Measurements from ENCODE around the gene SLMAP. TPM values are rescaled to one million over a fixed set of nuclear protein-coding genes. Genes with fewer than 3 reads are reported as not detected.
"Not testable (repeated sequence)": the region's sequence is repeated elsewhere in the genome, so short reads cannot be mapped to it uniquely, and the experiment has no call there.

Gene SLMAP
- total RNA-seq, 1 experiment from 2014 or later: 49.2 TPM

DNA sequence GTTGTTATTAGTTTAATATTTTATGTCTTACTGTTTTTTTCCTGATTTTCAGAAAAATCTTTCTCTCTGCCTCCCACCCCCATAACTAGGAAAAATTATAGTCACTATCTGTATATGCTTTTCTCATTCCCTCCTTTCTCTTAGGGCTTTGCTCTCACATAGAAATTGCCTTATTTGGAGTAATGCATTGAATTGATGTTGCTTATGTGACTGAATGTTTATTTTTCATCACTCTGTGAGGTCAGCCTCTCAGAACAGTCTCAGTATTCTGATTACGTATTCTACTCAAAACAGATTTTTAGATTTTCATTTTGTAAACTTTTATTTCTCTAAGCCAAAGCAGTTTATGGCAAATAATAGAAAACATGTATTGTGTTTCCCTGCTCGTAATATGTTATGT is 121.0 kb downstream of the SLMAP start:
- H3K36me3 ChIP-seq (ENCODE audit: control insufficient read depth, insufficient read depth, low read length): no peaks in the 10 kb centered on the region
- no peaks in the 10 kb centered on the region for H3K27me3 ChIP-seq (ENCODE audit: control insufficient read depth, insufficient read depth, low read length)
- in situ Hi-C loops (cut with HindIII; ENCODE audit: low pct_unique_long_range_greater_than_20kb, low sequenced_read_pairs): no loop called here
- BruUV-seq (replicated peaks): no TSS peak
- ChIA-PET CTCF (no interaction called here), POLR2A (no interaction called here)
- H3K4me3 ChIP-seq (ENCODE audit: low read depth in 2 of 2, low read length in 2 of 2): no peak overlapping the region
- H3K27ac ChIP-seq (ENCODE audit: low read length): no peak overlapping the region
- DNase-seq (ENCODE audit: low read depth, low spot score): no peak
- no peaks in the 10 kb centered on the region for H3K9me3 ChIP-seq (ENCODE audit: control insufficient read depth, insufficient read depth, low read depth, low read length)
- intact Hi-C loops (cut with micrococcal nuclease; ENCODE audit: unreplicated experiment): no loop called here
- no peak for ATAC-seq
- no peaks in the 10 kb centered on the region for H3K4me1 ChIP-seq (ENCODE audit: control insufficient read depth, insufficient read depth, low read length)
- TF ChIP-seq, protein P1, sequence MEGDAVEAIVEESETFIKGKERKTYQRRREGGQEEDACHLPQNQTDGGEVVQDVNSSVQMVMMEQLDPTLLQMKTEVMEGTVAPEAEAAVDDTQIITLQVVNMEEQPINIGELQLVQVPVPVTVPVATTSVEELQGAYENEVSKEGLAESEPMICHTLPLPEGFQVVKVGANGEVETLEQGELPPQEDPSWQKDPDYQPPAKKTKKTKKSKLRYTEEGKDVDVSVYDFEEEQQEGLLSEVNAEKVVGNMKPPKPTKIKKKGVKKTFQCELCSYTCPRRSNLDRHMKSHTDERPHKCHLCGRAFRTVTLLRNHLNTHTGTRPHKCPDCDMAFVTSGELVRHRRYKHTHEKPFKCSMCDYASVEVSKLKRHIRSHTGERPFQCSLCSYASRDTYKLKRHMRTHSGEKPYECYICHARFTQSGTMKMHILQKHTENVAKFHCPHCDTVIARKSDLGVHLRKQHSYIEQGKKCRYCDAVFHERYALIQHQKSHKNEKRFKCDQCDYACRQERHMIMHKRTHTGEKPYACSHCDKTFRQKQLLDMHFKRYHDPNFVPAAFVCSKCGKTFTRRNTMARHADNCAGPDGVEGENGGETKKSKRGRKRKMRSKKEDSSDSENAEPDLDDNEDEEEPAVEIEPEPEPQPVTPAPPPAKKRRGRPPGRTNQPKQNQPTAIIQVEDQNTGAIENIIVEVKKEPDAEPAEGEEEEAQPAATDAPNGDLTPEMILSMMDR (IDR thresholded peaks at IDR 0.05): no peak
- TF ChIP-seq SIN3A (IDR thresholded peaks at IDR 0.05; ENCODE audit: borderline replicate concordance, insufficient read depth, low read depth, low read length) (no peak), POLR2AphosphoS5 (IDR thresholded peaks at IDR 0.05; ENCODE audit: low read depth, low read length) (no peak), TCF7L2 (IDR thresholded peaks at IDR 0.05; ENCODE audit: low read depth, low read length) (no peak)
- TF ChIP-seq, protein P2, sequence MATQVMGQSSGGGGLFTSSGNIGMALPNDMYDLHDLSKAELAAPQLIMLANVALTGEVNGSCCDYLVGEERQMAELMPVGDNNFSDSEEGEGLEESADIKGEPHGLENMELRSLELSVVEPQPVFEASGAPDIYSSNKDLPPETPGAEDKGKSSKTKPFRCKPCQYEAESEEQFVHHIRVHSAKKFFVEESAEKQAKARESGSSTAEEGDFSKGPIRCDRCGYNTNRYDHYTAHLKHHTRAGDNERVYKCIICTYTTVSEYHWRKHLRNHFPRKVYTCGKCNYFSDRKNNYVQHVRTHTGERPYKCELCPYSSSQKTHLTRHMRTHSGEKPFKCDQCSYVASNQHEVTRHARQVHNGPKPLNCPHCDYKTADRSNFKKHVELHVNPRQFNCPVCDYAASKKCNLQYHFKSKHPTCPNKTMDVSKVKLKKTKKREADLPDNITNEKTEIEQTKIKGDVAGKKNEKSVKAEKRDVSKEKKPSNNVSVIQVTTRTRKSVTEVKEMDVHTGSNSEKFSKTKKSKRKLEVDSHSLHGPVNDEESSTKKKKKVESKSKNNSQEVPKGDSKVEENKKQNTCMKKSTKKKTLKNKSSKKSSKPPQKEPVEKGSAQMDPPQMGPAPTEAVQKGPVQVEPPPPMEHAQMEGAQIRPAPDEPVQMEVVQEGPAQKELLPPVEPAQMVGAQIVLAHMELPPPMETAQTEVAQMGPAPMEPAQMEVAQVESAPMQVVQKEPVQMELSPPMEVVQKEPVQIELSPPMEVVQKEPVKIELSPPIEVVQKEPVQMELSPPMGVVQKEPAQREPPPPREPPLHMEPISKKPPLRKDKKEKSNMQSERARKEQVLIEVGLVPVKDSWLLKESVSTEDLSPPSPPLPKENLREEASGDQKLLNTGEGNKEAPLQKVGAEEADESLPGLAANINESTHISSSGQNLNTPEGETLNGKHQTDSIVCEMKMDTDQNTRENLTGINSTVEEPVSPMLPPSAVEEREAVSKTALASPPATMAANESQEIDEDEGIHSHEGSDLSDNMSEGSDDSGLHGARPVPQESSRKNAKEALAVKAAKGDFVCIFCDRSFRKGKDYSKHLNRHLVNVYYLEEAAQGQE (IDR thresholded peaks at IDR 0.05; ENCODE audit: insufficient read depth in 1 of 2, low read depth in 2 of 2, low read length in 1 of 2): no peak

DNA sequence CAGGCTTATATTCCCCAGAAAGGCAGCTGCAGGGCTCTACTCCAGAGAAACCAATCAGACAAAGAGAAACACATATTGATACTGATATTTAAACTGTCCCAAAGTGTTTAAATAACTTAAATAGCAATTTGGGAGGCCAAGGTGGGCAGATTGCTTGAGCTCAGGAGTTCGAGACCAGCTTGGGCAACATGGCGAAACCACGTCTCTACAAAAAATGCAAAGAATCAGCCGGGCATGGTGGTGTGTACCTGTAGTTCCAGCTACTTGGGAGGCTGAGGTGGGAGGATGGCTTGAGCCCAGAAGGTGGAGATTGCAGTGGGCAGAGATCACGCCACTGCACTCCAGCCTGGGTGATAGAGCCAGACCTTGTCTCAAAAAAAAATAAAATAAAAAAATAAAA is 128.3 kb downstream of the SLMAP start:
- H3K9me3 ChIP-seq (ENCODE audit: control insufficient read depth, insufficient read depth, low read depth, low read length); BruUV-seq (replicated peaks); in situ Hi-C loops (cut with HindIII; ENCODE audit: low pct_unique_long_range_greater_than_20kb, low sequenced_read_pairs); CTCF ChIA-PET; H3K36me3 ChIP-seq (ENCODE audit: control insufficient read depth, insufficient read depth, low read length); H3K4me1 ChIP-seq (ENCODE audit: control insufficient read depth, insufficient read depth, low read length); intact Hi-C loops (cut with micrococcal nuclease; ENCODE audit: unreplicated experiment); DNase-seq (ENCODE audit: low read depth, low spot score); POLR2A ChIA-PET; H3K27ac ChIP-seq (ENCODE audit: low read length); H3K4me3 ChIP-seq (ENCODE audit: low read depth in 2 of 2, low read length in 2 of 2); H3K27me3 ChIP-seq (ENCODE audit: control insufficient read depth, insufficient read depth, low read length); ATAC-seq: not testable (repeated sequence)

DNA sequence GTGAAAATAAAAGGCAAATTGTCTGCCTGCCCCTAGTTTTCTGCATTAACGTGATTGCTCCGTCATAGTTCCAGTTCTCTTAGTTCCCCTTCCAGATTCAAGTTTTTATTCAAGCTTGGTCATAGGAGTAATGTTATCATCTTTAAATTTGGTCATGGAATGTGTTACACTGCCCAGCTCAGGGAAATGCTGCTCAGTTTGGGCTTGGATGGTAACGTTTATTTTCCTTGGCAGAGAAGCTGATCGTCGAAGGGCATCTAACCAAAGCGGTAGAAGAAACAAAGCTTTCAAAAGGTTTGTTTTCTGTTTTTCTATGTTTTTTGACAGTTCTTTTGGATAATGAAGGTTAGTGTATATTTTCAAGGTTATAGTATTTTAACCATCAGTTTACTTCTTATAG is 133.7 kb downstream of the SLMAP start:
- no peak overlapping the region for H3K27ac ChIP-seq (ENCODE audit: low read length)
- no peak for ATAC-seq
- intact Hi-C loops (cut with micrococcal nuclease; ENCODE audit: unreplicated experiment): no loop called here
- no peaks in the 10 kb centered on the region for H3K4me1 ChIP-seq (ENCODE audit: control insufficient read depth, insufficient read depth, low read length)
- BruUV-seq (replicated peaks): no TSS peak
- no peak overlapping the region for H3K4me3 ChIP-seq (ENCODE audit: low read depth in 2 of 2, low read length in 2 of 2)
- no peaks in the 10 kb centered on the region; the same call in 1 of the 2 replicates for H3K36me3 ChIP-seq (ENCODE audit: control insufficient read depth, insufficient read depth, low read length)
- ChIA-PET CTCF (no interaction called here), POLR2A (no interaction called here)
- H3K27me3 ChIP-seq (ENCODE audit: control insufficient read depth, insufficient read depth, low read length): no peaks in the 10 kb centered on the region
- DNase-seq (ENCODE audit: low read depth, low spot score): no peak
- TF ChIP-seq SIN3A (IDR thresholded peaks at IDR 0.05; ENCODE audit: borderline replicate concordance, insufficient read depth, low read depth, low read length) (no peak), POLR2AphosphoS5 (IDR thresholded peaks at IDR 0.05; ENCODE audit: low read depth, low read length) (no peak), TCF7L2 (IDR thresholded peaks at IDR 0.05; ENCODE audit: low read depth, low read length) (no peak)
- TF ChIP-seq, protein P2 (IDR thresholded peaks at IDR 0.05; ENCODE audit: insufficient read depth in 1 of 2, low read depth in 2 of 2, low read length in 1 of 2): no peak
- TF ChIP-seq, protein P1 (IDR thresholded peaks at IDR 0.05): no peak
- H3K9me3 ChIP-seq (ENCODE audit: control insufficient read depth, insufficient read depth, low read depth, low read length): no peaks in the 10 kb centered on the region
- in situ Hi-C loops (cut with HindIII; ENCODE audit: low pct_unique_long_range_greater_than_20kb, low sequenced_read_pairs): no loop called here
